SK-N-MC (cell line): ENCODE data around the gene ARSB.

Experiments used
- EZH2 ChIP-seq: fragments of 200-600 bp; sonication (generic); IDR thresholded peaks from one replicate; pipeline ENCODE4 v1.6.1; 2017; ENCODE audit warnings: antibody characterized with exemption
- FOXP2 ChIP-seq: optimal IDR thresholded peaks from 2 replicates; pipeline ENCODE3; 2011; ENCODE audit warnings: mild to moderate bottlenecking, moderate library complexity; ENCODE audit not compliant: insufficient read depth; ENCODE audit errors: extremely low read length, control extremely low read depth
- POLR2AphosphoS5 ChIP-seq: IDR thresholded peaks from 2 replicates; pipeline ENCODE4 v1.6.1; 2012; ENCODE audit warnings: mild to moderate bottlenecking, low read depth, low read length, borderline replicate concordance

DNA sequence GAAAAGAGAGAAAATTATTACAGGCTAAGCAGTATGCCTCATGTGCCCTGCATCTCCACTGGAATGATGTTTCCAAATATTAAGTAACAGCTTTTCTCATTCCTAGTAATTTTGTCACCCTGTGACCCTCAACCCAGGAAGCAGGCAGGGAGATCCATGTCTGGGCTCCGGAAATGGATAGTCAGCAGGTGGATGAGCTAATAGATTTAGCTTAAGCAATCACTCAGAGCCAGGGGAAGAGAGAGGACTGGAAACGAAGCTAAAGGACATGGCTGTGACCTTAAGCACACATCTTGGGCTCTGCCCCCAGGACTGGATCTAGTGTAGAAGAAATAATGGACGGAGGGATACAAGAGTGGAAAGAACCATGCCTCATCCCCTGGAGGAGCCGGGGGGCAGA lies 89.5 kb downstream of the ARSB start:
- TF ChIP-seq POLR2AphosphoS5: no peak
- TF ChIP-seq EZH2: no peak
- no peak for TF ChIP-seq FOXP2
